Cardiac muscle cell (in vitro differentiated cells and primary cell): ENCODE results near the gene TJP1. TPM values are rescaled to one million over a fixed set of nuclear protein-coding genes. Genes with fewer than 3 reads are reported as not detected.

ENCODE experiments used
- DNase-seq, 2 donors: peaks; one replicate each; pipeline versions ENCODE4 v3.0.0 to v3.0.0-alpha.2; 2010 to 2017; ENCODE audit warnings: low read depth in 1 of 2, low spot score in 1 of 2
- H3K27ac ChIP-seq: fragments of 200-600 bp; sonication (generic); 2 replicates; pipeline ENCODE4 v1.5.1; 2016
- H3K27me3 ChIP-seq: fragments of 200-600 bp; sonication (generic); 2 replicates; pipeline ENCODE4 v1.6.0; 2016; ENCODE audit warnings: control low read depth
- H3K36me3 ChIP-seq: fragments of 200-600 bp; sonication (generic); 2 replicates; pipeline ENCODE4 v1.5.1; 2016; ENCODE audit warnings: control low read depth
- H3K4me1 ChIP-seq: fragments of 200-600 bp; sonication (generic); 2 replicates; pipeline ENCODE4 v1.8.1; 2017; ENCODE audit warnings: low read depth, mild to moderate bottlenecking, mixed run types
- H3K4me3 ChIP-seq: fragments of 200-600 bp; sonication (generic); 2 replicates; pipeline ENCODE4 v1.5.1; 2016; ENCODE audit warnings: mild to moderate bottlenecking
- H3K9me3 ChIP-seq: fragments of 200-600 bp; sonication (generic); 2 replicates; pipeline ENCODE4 v1.5.1; 2017; ENCODE audit warnings: low read depth, mild to moderate bottlenecking, control low read depth
- CTCF ChIP-seq: IDR thresholded peaks from 2 replicates; pipeline ENCODE4 v1.5.1; 2012; ENCODE audit warnings: low read depth, mild to moderate bottlenecking, low read length
- polyA plus RNA-seq: library from polyadenylated mRNA; unstranded; fragments of >200 nt; fragmentation: Nextera tagmentation; extraction: Ambion mirVana; gene quantifications from 2 replicates; pipeline ENCODE4 v1.2.1, GENCODE V29; 2016
- total RNA-seq: library from RNA; depleted of rRNA; stranded (reverse); fragments of >200 nt; gene quantifications from 2 replicates; pipeline ENCODE4 v1.2.3, GENCODE V29; 2016

Gene TJP1
- total and polyA plus RNA-seq, 2 experiments from 2014 or later, result 66.6 to 93.9 TPM

DNA sequence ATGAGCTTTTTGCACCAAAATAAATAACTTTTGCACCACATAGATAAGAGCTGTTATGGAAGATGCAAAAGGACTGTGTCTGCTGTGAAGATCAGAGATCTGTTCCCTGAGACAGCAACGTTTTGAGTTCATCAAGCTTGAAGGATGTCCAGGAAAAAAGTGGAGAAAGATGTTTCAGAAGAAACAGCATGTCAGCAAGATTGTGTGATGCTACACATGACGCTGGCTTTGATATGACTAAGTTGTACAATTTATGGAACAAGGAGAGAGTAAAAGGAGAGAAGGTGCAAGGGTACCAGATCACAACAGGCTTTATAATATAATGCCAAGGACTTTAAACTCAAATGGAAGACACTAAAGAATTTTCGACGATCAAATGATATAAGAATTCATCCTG is 16.6 kb downstream of the TJP1 start:
- no peak for DNase-seq
- Histone ChIP-seq H3K27ac (peak overlapping the region; percentile 80), H3K9me3 (no peaks in the 10 kb centered on the region), H3K27me3 (no peaks in the 10 kb centered on the region), H3K4me3 (no peak overlapping the region), H3K4me1 (peaks cover 41% of the 10 kb centered on the region), H3K36me3 (no peaks in the 10 kb centered on the region)
- no peak for TF ChIP-seq CTCF

DNA sequence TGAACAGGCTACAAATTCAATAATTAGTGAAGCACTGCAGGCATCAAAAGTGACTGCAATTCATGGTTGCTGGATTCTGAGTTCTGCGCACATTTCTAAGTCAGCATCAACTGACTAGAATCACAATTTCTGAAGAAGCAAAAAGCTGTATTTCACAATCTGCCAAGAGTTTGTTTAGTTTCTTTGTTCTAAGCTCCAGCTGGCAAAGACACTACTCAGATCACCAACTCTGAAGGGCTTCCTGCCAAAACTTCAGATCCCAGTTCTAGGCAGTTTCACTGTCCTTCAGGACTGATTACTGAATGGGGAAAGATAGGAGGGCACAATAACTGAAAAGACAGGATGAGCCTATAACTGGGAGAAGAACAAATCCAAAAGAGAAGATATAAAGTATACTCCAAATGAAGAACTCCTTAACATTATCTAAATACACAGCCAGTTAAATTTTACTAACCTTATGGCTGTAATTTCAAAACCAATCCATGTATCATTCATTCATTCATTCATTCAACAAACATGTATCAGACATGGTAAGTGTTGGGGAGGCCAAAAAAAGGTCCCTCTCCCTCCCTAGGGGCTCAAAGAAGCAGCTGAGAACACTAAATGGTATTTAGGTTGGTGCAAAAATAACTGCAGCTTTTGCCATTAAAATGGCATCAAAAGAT is 17.1 kb downstream of the TJP1 start:
- Histone ChIP-seq H3K36me3 (no peaks in the 10 kb centered on the region), H3K4me1 (peaks cover 46% of the 10 kb centered on the region), H3K27ac (peak overlapping the region; percentile 80), H3K27me3 (no peaks in the 10 kb centered on the region), H3K4me3 (no peak overlapping the region), H3K9me3 (no peaks in the 10 kb centered on the region)
- no peak for TF ChIP-seq CTCF
- peak in 1 of 2 donors; percentile 91 for DNase-seq

GRCh38 chr15:29802411-29802810 is 19.9 kb downstream of the TJP1 start:
- no peak for TF ChIP-seq CTCF
- no peak for DNase-seq
- peaks cover 46% of the 10 kb centered on the region for H3K4me1 ChIP-seq
- peak overlapping the region; percentile 28 for H3K27ac ChIP-seq
- H3K27me3 ChIP-seq, result no peaks in the 10 kb centered on the region
- H3K4me3 ChIP-seq, result no peak overlapping the region
- H3K36me3 ChIP-seq, result peaks cover 3% of the 10 kb centered on the region
- no peaks in the 10 kb centered on the region for H3K9me3 ChIP-seq

DNA sequence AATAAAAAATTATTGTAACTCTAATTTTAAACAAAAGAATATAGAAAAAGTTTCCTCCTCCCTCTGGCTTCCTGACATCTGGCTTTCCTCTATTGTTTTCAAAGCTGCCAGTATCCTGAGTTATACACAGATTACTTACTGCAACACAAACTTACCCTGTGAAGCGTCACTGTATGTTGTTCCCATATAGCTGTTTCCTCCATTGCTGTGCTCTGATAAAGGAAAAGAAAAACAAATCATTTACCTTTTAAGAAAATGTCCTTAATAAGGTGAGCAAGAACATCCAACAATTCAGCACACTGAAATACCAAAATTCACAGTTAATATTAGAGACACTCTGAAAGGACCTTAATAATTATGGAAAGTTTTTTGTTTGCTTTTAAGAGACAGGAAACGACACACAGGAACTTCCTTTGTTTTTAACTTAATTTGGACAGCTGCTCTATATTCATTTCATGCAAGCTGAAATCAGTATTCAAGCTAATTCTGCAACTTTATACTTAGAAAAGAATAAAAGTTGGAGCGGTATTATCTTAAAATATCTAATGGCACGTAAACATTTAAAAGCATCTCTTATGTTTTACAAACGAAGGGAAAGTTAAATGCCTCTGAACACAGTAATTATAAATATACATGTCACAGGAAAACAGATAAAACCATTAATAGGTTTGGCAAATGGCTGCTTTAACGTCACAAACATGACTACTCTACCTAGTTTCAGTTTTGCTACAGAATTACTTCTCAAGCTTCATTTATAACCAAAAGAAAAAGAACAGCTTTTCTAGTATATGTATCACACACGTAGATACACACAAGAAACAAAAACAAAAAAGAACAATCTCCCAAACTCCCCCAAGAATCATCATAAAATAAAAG is 21.5 kb downstream of the TJP1 start:
- peaks cover 33% of the 10 kb centered on the region for H3K4me1 ChIP-seq
- H3K4me3 ChIP-seq, result no peak overlapping the region
- peak in 1 of 2 donors; percentile 59 for DNase-seq
- peaks cover 7% of the 10 kb centered on the region for H3K36me3 ChIP-seq
- H3K27me3 ChIP-seq, result no peaks in the 10 kb centered on the region
- TF ChIP-seq CTCF, result no peak
- peak overlapping the region; percentile 54 for H3K27ac ChIP-seq
- no peaks in the 10 kb centered on the region for H3K9me3 ChIP-seq

GRCh38 chr15:29799859-29800258 is 22.4 kb downstream of the TJP1 start:
- DNase-seq, result no peak
- Histone ChIP-seq H3K27me3 (no peaks in the 10 kb centered on the region), H3K4me1 (peaks cover 27% of the 10 kb centered on the region), H3K27ac (peak overlapping the region; percentile 3), H3K4me3 (no peak overlapping the region), H3K36me3 (peaks cover 9% of the 10 kb centered on the region), H3K9me3 (no peaks in the 10 kb centered on the region)
- TF ChIP-seq CTCF, result no peak
